ENCODE measurements around the gene APOO.

APOO gene

GRCh38 chrX:23857935-23858334, 49.8 kb downstream of the APOO start:
- no peak for DNase-seq

GRCh38 chrX:23857363-23857762, 50.4 kb downstream of the APOO start:
- DNase-seq: no peak

- DNase-seq: no peak
These were observed 52.2 kb downstream of the APOO start for GRCh38 chrX:23855569-23855968.

- no peak for DNase-seq
These were observed 52.8 kb downstream of the APOO start for GRCh38 chrX:23854945-23855344.

- DNase-seq: no peak
These were observed 53.6 kb downstream of the APOO start for GRCh38 chrX:23854122-23854521.

- DNase-seq: no peak
These were observed 56.2 kb downstream of the APOO start for GRCh38 chrX:23851544-23851943.

- no peak for DNase-seq
These were observed 58.5 kb downstream of the APOO start for GRCh38 chrX:23849241-23849640.

- no peak for DNase-seq
These were observed 62.4 kb downstream of the APOO start for GRCh38 chrX:23845351-23845817.

- no peak for DNase-seq
These were observed 63.1 kb downstream of the APOO start for GRCh38 chrX:23844502-23845138.

- DNase-seq: no peak
These were observed 65.8 kb downstream of the APOO start for GRCh38 chrX:23841847-23842522.

GRCh38 chrX:23840674-23841073, 67.1 kb downstream of the APOO start:
- no peak for DNase-seq

GRCh38 chrX:23838953-23839352, 68.8 kb downstream of the APOO start:
- DNase-seq: no peak

- DNase-seq: no peak
These were observed 75.0 kb downstream of the APOO start for GRCh38 chrX:23832721-23833120.

- no peak for DNase-seq
These were observed 78.9 kb downstream of the APOO start for GRCh38 chrX:23828881-23829280.

GRCh38 chrX:23826653-23827052, 81.1 kb downstream of the APOO start:
- no peak for DNase-seq

- no peak for DNase-seq
These were observed 81.5 kb downstream of the APOO start for GRCh38 chrX:23826216-23826615.

GRCh38 chrX:23825675-23826074, 82.1 kb downstream of the APOO start:
- no peak for DNase-seq

GRCh38 chrX:23822841-23823240, 84.9 kb downstream of the APOO start:
- DNase-seq: no peak

- DNase-seq: no peak
These were observed 85.3 kb downstream of the APOO start for GRCh38 chrX:23822397-23822796.

- no peak for DNase-seq
These were observed 85.9 kb downstream of the APOO start for GRCh38 chrX:23821847-23822246.

GRCh38 chrX:23820235-23820782, 87.4 kb downstream of the APOO start:
- no peak for DNase-seq

GRCh38 chrX:23819385-23820234, 88.1 kb downstream of the APOO start:
- DNase-seq: no peak

GRCh38 chrX:23817979-23818336, 89.8 kb downstream of the APOO start:
- DNase-seq: no peak

GRCh38 chrX:23816179-23816578, 91.6 kb downstream of the APOO start:
- DNase-seq: no peak
